IPS DF 6.9 (cell line): ENCODE data around the gene SMPD3.
A peak's percentile ranks its signal among the peaks of the same experiment; 100 is the strongest.

Source experiments
- DNase-seq: peaks from one replicate; pipeline ENCODE4 v3.0.0-alpha.2; 2013; ENCODE audit warnings: low read depth, low spot score
- H3K27ac ChIP-seq: one replicate; pipeline ENCODE4 v1.5.1; 2013; ENCODE audit warnings: low read length, control low read depth
- H3K27me3 ChIP-seq: 2 replicates; pipeline ENCODE4 v1.6.1; 2013; ENCODE audit warnings: mild to moderate bottlenecking, low read length; ENCODE audit not compliant: control insufficient read depth, insufficient read depth
- H3K36me3 ChIP-seq: 2 replicates; pipeline ENCODE4 v1.6.1; 2013; ENCODE audit warnings: low read length; ENCODE audit not compliant: control insufficient read depth, insufficient read depth
- H3K4me1 ChIP-seq: 2 replicates; pipeline ENCODE4 v1.6.1; 2013; ENCODE audit warnings: low read length; ENCODE audit not compliant: control insufficient read depth, insufficient read depth
- H3K4me3 ChIP-seq: 2 replicates; pipeline ENCODE4 v1.5.1; 2013; ENCODE audit warnings: mild to moderate bottlenecking, low read length
- H3K9me3 ChIP-seq: 2 replicates; pipeline ENCODE4 v1.6.1; 2013; ENCODE audit warnings: low read length, inconsistent platforms; ENCODE audit not compliant: control insufficient read depth, insufficient read depth
- WGBS: extraction: QIAGEN DNeasy Blood & Tissue Kit; methylation state at CpG from one replicate; pipeline ENCODE4 v1.1.7; 2013; ENCODE audit warnings: mixed read lengths, missing lambda C conversion rate; ENCODE audit not compliant: insufficient read length, insufficient coverage; 5-methylcytosine and 5-hydroxymethylcytosine counted together

Gene SMPD3

DNA sequence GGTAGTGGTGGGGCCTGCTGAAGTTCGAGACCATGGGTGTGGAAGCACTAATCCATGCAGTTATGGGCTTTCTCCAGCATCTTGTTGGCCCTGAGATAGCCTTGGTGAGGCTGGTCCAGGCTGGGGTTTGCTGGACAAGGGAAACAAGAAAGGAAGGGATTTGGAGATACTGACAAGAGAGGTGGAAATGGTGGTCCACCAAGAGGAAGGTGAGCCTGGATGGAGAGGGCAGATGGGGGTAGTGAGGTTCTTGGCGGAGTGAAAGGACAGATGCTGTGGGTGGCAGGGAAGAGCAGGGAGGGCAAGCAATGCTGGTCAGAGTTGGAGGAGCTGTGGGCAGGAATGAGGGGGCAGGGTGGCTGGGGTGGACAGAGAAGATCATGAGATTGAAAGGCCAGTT, 5.5 kb upstream of the SMPD3 start:
- no CpG with 5 or more reads among the region's 2 CpGs for WGBS

DNA sequence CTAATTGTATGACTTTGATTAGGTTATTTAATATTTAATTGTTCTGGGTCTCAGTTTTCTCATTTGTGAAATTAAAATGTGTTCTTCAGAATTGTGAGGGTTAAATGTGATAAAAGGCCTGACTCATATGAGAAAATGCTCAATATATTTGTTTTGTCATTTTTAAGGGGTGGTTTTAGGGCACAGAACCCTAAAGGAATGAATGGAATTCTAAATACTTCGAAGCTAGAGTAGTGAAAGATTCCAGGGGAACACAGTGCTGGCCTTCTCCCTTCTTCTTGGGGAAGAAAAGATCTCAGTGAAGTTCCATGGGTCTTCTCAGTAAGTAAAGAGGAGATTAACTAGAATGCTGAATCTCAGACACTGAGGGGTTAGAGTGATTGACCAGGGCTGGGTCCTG, 3.9 kb upstream of the SMPD3 start:
- Histone ChIP-seq H3K4me3 (no peak overlapping the region), H3K27ac (no peak overlapping the region), H3K27me3 (peaks cover 4% of the 10 kb centered on the region; the same call in 1 of the 2 replicates), H3K9me3 (no peaks in the 10 kb centered on the region), H3K36me3 (no peaks in the 10 kb centered on the region), H3K4me1 (peaks cover 2% of the 10 kb centered on the region; the same call in 1 of the 2 replicates)
- no peak for DNase-seq
- WGBS: no CpG with 5 or more reads among the region's 1 CpG

More for the DNA sequence above, 5.5 kb upstream of the SMPD3 start:
- Histone ChIP-seq H3K27me3 (no peaks in the 10 kb centered on the region), H3K4me1 (peaks cover 2% of the 10 kb centered on the region; the same call in 1 of the 2 replicates), H3K36me3 (no peaks in the 10 kb centered on the region), H3K9me3 (no peaks in the 10 kb centered on the region), H3K27ac (no peak overlapping the region), H3K4me3 (no peak overlapping the region)
- no peak for DNase-seq

DNA sequence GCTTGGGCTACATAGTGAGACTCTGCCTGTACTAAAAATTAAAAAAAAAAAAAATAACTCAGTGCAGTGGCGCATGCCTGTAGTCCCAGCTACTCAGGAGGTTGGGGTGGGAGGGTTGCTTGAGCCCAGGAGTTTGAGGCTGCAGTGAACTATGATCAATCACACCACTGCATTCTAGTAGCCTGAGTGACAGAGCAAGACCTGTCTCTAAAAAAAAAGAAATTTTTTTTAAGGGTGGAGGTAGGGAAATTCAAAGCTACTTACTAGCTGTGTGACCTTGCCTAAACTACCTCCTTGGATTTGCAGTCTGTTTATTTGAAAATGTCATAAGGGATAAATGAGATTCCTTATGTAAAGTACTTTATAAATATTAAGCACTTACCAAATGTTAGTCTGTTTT, 3.4 kb upstream of the SMPD3 start:
- Histone ChIP-seq H3K27ac (no peak overlapping the region), H3K27me3 (peaks cover 4% of the 10 kb centered on the region; the same call in 1 of the 2 replicates), H3K4me1 (peaks cover 2% of the 10 kb centered on the region; the same call in 1 of the 2 replicates), H3K9me3 (no peaks in the 10 kb centered on the region), H3K36me3 (no peaks in the 10 kb centered on the region), H3K4me3 (no peak overlapping the region)
- WGBS: no CpG with 5 or more reads among the region's 1 CpG
- no peak for DNase-seq

DNA sequence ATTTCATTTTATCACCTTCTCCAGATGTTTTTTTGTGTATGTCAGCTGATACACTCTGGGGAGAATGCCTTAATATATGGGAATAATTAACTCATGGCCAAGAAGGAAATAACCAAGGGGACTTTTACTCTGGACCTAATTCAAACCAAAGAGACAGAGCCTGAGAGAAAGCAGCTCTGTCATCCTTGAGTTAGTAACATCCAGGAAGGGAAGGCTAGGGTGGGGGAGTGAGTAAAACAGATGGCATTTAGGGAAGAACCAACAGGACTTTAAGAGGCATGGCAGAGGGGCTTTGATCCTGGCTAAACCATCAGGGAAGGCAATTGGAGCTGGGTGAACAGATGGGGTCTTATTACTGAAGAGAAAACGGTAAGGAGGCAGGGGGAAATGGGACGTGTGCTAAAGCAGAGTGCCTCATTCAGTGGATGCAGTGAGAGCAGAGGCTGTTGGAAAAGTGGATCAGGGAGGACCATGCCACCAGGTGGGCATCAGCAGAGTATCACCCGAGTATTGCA, 2.5 kb upstream of the SMPD3 start:
- WGBS: no CpG with 5 or more reads among the region's 3 CpGs
- no peaks in the 10 kb centered on the region for H3K9me3 ChIP-seq
- peaks cover 6% of the 10 kb centered on the region; the same call in 1 of the 2 replicates for H3K27me3 ChIP-seq
- peaks cover 2% of the 10 kb centered on the region; the same call in 1 of the 2 replicates for H3K4me1 ChIP-seq
- H3K27ac ChIP-seq: no peak overlapping the region
- no peaks in the 10 kb centered on the region for H3K36me3 ChIP-seq
- no peak overlapping the region for H3K4me3 ChIP-seq
- no peak for DNase-seq

DNA sequence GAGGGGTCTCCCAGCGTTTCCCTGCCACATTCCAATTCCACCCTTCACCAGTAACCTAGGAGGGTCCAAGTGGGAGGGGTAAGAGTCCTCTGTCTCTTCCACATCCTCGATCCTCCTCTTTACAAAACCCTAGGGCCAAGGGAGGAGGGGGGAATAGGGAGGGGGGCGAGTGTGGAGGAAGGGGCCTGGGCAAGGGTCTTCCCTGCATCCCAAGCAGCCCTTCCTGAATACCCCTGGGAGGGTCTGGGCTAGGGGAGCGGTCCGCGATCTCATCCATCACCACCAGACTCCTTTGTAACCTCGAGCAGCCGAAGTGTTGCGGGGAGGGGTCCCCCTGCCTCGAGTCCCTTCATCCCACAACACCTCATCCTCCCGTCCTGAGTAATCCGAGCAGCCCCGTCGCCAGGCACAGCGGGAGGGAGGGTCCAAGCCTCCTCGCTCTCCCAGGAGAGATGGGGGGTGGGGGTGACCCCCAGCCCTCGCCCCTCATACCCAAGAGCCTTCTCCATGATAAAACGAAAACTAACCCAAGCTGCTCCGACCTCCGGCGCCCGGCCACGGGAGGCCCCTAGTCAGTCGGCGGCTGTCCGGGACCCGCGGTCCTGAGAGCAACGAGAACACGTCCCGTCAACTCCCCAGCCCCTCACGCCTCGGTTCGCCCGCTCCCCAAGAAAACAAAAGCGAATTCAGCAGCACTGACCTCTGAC, 502 bp downstream of the SMPD3 start:
- DNase-seq: no peak
- H3K36me3 ChIP-seq: no peaks in the 10 kb centered on the region
- H3K4me1 ChIP-seq: peaks cover 2% of the 10 kb centered on the region; the same call in 1 of the 2 replicates
- no CpG with 5 or more reads among the region's 36 CpGs for WGBS
- H3K9me3 ChIP-seq: no peaks in the 10 kb centered on the region
- no peak overlapping the region for H3K27ac ChIP-seq
- H3K27me3 ChIP-seq: peaks cover 6% of the 10 kb centered on the region; the same call in 1 of the 2 replicates
- H3K4me3 ChIP-seq: peak overlapping the region; percentile 19; the same call in 1 of the 2 replicates

DNA sequence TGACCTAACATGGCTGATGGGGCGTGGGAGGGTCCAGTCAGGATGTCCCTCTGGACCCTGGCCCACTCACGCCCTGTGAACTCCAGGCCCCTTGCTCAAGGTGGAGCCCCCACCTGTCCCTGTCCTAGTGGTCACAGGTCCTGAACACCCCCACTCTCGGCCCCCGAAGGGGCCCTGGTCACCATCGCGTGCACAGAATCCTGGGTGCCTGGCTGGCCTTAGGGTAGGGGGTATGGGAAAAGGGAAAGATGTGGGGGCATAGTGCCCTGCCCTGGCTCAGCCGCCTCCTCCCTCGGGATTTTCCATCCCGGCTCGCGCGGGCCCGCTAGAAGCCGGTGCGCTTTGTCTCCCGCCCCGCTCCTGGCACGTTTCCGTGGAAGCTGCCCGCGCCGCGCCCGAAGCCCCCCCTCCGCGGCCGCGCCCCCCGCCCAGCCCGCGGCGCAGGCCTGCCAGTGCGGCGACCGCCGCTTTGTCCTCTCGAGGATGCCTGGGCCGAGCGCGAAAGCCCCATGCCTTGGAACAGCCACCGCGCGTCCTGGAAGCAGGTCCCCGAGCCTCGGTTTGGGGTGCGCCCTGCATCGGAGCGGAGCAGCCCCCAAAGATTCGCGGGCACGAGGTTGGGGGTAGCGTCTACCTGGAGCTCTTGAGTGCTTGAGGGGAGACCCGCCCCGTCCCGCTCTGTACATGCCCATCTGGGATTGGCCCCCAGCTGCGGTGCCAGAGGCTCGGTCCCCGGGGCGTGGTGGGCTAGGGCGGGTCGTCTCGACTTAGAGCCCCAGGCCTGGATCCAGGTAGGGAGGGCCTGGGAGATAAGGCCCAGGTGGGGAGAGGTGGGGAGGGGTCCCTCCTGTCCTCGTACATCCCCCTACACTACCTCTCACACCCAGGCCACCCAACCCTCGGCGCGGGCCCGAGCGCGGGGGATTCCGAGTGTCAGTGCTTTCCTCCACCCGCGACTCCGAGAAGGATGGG, 1.3 kb downstream of the SMPD3 start:
- H3K27me3 ChIP-seq: peaks cover 6% of the 10 kb centered on the region; the same call in 1 of the 2 replicates
- no peaks in the 10 kb centered on the region for H3K9me3 ChIP-seq
- peaks cover 2% of the 10 kb centered on the region; the same call in 1 of the 2 replicates for H3K4me1 ChIP-seq
- WGBS: no CpG with 5 or more reads among the region's 73 CpGs
- no peaks in the 10 kb centered on the region for H3K36me3 ChIP-seq
- DNase-seq: no peak
- H3K4me3 ChIP-seq: no peak overlapping the region
- H3K27ac ChIP-seq: no peak overlapping the region

DNA sequence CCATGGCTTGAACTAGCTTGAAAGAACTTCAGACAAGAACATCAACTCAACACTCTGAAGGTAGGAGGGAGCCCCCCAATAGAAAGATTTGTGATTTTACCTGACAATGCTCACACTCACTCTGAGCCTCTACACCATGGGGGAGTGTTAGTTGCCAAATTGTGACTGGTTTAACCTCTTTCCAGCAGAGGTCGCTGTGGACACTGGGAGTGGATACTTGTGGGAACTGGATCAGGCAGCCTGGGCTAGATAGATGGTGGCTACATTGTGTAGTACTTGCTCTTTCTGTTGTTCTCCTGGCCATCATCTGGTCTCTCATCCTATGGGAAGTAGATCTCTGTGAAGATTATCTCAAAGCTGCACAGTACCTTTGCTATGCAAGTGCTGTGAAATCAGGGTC, 2.9 kb downstream of the SMPD3 start:
- H3K4me1 ChIP-seq: peaks cover 2% of the 10 kb centered on the region; the same call in 1 of the 2 replicates
- H3K27ac ChIP-seq: no peak overlapping the region
- no peaks in the 10 kb centered on the region for H3K36me3 ChIP-seq
- no CpG with 5 or more reads among the region's 1 CpG for WGBS
- peak; percentile 74 for DNase-seq
- H3K4me3 ChIP-seq: no peak overlapping the region
- peaks cover 6% of the 10 kb centered on the region; the same call in 1 of the 2 replicates for H3K27me3 ChIP-seq
- no peaks in the 10 kb centered on the region for H3K9me3 ChIP-seq

DNA sequence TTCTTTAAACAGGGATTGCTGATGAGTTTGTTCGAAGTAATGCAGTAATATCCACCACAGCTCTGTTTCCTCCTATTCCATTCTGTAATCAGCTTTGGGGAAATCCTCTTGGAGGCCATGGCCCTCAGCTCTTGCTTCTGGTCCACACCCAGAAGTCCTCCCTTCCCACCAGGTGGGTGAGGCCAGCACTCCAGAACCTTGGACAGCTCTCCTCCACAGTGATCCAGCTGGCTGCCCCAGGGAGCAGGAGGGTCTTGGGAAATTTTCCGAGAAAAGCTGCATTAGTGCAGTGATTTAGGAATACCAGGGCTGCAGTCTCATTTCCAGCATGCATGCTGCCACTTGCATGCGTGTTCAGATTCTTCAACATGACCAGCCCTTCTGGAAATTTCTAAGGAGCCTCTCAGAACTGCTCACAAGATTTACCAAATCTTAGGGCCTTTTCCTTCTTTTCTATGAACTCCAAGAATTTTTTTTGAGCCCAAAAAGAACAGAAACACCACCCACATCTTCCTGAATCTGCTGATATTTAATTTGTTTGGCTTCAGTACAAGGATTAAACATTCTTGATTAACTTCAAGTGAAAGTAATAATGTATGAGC, 4.2 kb downstream of the SMPD3 start:
- DNase-seq: peak; percentile 22
- Histone ChIP-seq H3K9me3 (no peaks in the 10 kb centered on the region), H3K4me3 (no peak overlapping the region), H3K4me1 (peaks cover 1% of the 10 kb centered on the region; the same call in 1 of the 2 replicates), H3K27ac (no peak overlapping the region), H3K27me3 (peaks cover 6% of the 10 kb centered on the region; the same call in 1 of the 2 replicates), H3K36me3 (no peaks in the 10 kb centered on the region)
- WGBS: no CpG with 5 or more reads among the region's 3 CpGs

DNA sequence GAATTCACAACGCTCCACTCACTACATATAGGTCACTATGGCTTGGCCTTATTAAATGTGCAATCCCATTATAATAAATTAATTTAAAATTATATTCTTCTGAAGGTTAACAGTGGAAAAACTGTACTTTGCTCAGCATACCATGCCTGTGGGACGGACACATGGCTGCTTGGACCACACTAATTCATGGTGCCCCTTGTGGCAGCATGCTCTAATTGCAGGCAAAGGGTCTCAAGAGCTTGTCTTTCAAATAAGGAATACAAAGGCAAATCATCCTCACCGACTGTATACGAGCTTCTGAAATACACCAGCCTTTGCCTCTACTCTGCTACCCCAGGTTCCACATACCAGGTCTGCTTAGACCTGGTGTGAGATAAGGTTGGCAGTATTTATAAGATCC, 11.7 kb downstream of the SMPD3 start:
- no CpG with 5 or more reads among the region's 4 CpGs for WGBS
- H3K36me3 ChIP-seq: no peaks in the 10 kb centered on the region
- H3K27me3 ChIP-seq: no peaks in the 10 kb centered on the region
- no peaks in the 10 kb centered on the region for H3K4me1 ChIP-seq
- H3K9me3 ChIP-seq: no peaks in the 10 kb centered on the region
- DNase-seq: peak; percentile 27
- no peak overlapping the region for H3K4me3 ChIP-seq
- H3K27ac ChIP-seq: no peak overlapping the region
